Measurements from ENCODE around the gene NCKAP5. TPM values are rescaled to one million over a fixed set of nuclear protein-coding genes. Genes with fewer than 3 reads are reported as not detected.

NCKAP5 gene
- total and polyA plus RNA-seq, 9 of the 15 experiments (the other 6 are each of a cell fraction or from before 2014, with no cell fraction given) = not detected

- FAIRE-seq (no peak), ATAC-seq (no peak)
- POLR2A ChIA-PET = no interaction called here
Observed at GRCh38 chr2:132929786-132930185, 638.5 kb downstream of the NCKAP5 start.

More at GRCh38 chr2:132929786-132930185, 638.5 kb downstream of the NCKAP5 start:
- Histone ChIP-seq H3K79me2 (ENCODE audit: control insufficient read depth, insufficient read depth, low read length) (no peaks in the 10 kb centered on the region), H4K20me1 (replicated peaks; ENCODE audit: control insufficient read depth, insufficient read depth, low read length) (no peaks in the 10 kb centered on the region), H3K4me3 (no peak overlapping the region), H3K4me1 (replicated peaks in 1 of 2; ENCODE audit: control insufficient read depth in 2 of 2, insufficient read depth in 2 of 2, low read length in 2 of 2) (no peaks in the 10 kb centered on the region), H2AFZ (ENCODE audit: low read depth, low read length) (no peak overlapping the region), H3K9ac (ENCODE audit: insufficient read depth in 1 of 2, low read depth in 2 of 2, low read length in 2 of 2) (no peak overlapping the region), H3K27me3 (ENCODE audit: control insufficient read depth in 2 of 2, insufficient read depth in 2 of 2, low read length in 2 of 2) (no peaks in the 10 kb centered on the region), H3K9me3 (replicated peaks; ENCODE audit: control insufficient read depth, insufficient read depth, low read depth, low read length) (no peaks in the 10 kb centered on the region), H3K36me3 (ENCODE audit: control insufficient read depth, insufficient read depth, low read length) (no peaks in the 10 kb centered on the region), H3K4me2 (ENCODE audit: insufficient read depth, low read length) (no peak overlapping the region), H3K27ac (ENCODE audit: extremely low read depth, low read depth, low read length) (no peak overlapping the region), H3K9me1 (ENCODE audit: control insufficient read depth, insufficient read depth, low read length) (no peaks in the 10 kb centered on the region)
- 0% methylated on average over 6 of the region's 6 CpGs for WGBS (ENCODE audit: insufficient coverage, low coverage, missing lambda C conversion rate)
- in situ Hi-C loops (cut with MboI) = no loop called here
- no peak for DNase-seq (ENCODE audit: extremely low read depth in 1 of 4, low spot score in 3 of 4)
- intact Hi-C loops (cut with micrococcal nuclease) = no loop called here
- no TSS peak for BruUV-seq (replicated peaks)
- CTCF ChIA-PET (ENCODE audit: low intra/inter-chr PET ratio) = no interaction called here
- TF ChIP-seq MCM3 (IDR thresholded peaks at IDR 0.05) = no peak
- no peak for TF ChIP-seq GTF2B (IDR thresholded peaks at IDR 0.05; ENCODE audit: extremely low read depth, insufficient read length)
- TF ChIP-seq ZNF707 (CRISPR knock-in tag; conservative IDR thresholded peaks at IDR 0.05) = no peak
- no peak for TF ChIP-seq BCOR (IDR thresholded peaks at IDR 0.05)
- no peak for TF ChIP-seq ZNF444 (CRISPR knock-in tag; IDR thresholded peaks at IDR 0.05)
- TF ChIP-seq ZNF507 (tag; conservative IDR thresholded peaks at IDR 0.05) = no peak
- no peak for TF ChIP-seq C11orf30 (IDR thresholded peaks at IDR 0.05; ENCODE audit: low read depth)
- no peak for TF ChIP-seq SNIP1 (IDR thresholded peaks at IDR 0.05; ENCODE audit: low read depth)
- TF ChIP-seq ZNF354B (CRISPR knock-in tag; IDR thresholded peaks at IDR 0.05) = no peak
- no peak for TF ChIP-seq ZNF384 (IDR thresholded peaks at IDR 0.05; ENCODE audit: low read depth, low read length)
- no peak for TF ChIP-seq NCOR1 (IDR thresholded peaks at IDR 0.05)
- TF ChIP-seq ZBED1 (IDR thresholded peaks at IDR 0.05) = no peak
- TF ChIP-seq HDAC2 (IDR thresholded peaks at IDR 0.05) = no peak
- no peak for TF ChIP-seq CLOCK (CRISPR knock-in tag; IDR thresholded peaks at IDR 0.05; ENCODE audit: borderline replicate concordance)
- TF ChIP-seq BDP1 (IDR thresholded peaks at IDR 0.05; ENCODE audit: insufficient read depth, insufficient read length) = no peak

All from K562 (cell line).